Right forelimb (tissue), 1 donor: ENCODE results near the gene OR10A4.
"Not testable (repeated sequence)": the region's sequence is repeated elsewhere in the genome, so short reads cannot be mapped to it uniquely, and the experiment has no call there.

Experiments
- DNase-seq: peaks from one replicate; pipeline ENCODE4 v3.0.0-alpha.2; 2018

Gene OR10A4, protein sequence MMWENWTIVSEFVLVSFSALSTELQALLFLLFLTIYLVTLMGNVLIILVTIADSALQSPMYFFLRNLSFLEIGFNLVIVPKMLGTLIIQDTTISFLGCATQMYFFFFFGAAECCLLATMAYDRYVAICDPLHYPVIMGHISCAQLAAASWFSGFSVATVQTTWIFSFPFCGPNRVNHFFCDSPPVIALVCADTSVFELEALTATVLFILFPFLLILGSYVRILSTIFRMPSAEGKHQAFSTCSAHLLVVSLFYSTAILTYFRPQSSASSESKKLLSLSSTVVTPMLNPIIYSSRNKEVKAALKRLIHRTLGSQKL

DNA sequence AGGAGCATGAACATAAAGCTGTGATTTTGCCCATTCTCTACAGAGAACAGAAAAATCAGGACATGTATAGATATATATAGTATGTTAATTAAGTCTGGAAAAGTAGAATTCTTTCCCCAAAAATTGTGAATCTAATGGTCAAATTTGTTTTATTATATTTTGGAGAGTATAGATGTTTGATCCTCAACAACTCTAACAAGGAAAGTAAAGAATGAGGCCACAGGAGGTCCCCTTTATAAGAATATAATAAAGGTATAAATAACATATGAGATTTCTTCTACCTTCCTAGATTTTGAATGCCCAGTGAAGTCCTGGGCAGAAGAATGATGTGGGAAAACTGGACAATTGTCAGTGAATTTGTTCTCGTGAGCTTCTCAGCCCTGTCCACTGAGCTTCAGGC lies at the start of gene OR10A4:
TSS of gene OR10A4 (plus strand) at position 301 of the 400 bp plus-strand sequence. CDS start at position 324, 23 bp downstream.
- DNase-seq = no peak

DNA sequence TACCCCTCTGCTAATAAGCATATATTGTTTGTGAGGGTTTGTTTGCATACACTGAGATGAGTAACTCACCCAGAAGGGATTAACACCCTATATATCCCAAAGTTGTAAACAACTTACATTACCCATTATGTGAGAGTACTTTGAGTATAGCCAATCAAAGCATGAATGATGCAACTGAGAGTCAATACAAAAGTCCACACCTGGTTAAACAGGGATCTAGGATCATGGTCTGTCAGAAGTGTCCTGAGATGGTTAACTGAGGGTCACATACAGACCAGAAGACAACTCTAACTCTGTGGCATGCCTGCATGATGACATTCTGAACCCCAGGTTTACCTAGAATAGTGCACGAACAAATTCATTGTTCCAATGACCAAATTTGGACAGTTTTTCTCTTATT lies 48.3 kb upstream of the OR10A4 start:
- DNase-seq = no peak

DNA sequence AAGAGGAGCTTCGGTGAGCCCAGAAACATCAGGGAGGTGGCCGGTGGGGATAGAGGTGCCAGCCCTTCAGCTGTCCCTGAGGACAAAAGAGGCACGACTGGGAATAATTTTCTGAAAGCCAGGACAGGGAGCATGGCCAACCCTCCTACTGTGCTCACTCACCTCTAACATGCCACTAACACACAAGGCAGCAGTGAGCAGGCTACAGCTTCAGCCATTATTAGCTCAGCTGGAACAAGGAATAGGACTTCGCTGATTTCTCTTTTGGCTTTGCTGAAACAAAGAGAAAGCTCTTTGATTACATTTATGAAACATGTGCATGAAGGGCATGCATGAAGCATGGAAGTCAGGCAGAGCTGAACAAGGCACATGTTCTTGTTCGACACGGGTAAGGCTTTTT lies 43.1 kb upstream of the OR10A4 start:
- DNase-seq = no peak

DNA sequence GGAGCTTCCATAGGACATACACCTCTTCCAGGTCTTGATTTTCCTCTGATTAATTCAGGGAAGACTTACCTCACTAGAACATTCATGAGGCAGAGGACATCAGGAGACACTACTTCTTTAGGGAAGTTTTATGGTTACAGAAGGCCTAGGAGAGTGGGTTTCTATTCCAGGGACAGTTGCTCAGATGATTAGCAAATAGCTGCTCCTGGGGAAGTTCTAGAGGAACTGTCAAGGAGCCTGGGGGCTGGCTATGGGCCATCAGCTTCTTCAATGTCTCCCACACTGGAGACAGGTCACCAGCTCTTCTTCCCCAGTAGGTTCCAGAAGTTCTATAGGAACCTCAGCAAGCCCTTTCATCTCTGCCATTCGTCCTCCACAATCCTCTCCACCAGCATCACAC lies 42.4 kb upstream of the OR10A4 start:
- DNase-seq = no peak

DNA sequence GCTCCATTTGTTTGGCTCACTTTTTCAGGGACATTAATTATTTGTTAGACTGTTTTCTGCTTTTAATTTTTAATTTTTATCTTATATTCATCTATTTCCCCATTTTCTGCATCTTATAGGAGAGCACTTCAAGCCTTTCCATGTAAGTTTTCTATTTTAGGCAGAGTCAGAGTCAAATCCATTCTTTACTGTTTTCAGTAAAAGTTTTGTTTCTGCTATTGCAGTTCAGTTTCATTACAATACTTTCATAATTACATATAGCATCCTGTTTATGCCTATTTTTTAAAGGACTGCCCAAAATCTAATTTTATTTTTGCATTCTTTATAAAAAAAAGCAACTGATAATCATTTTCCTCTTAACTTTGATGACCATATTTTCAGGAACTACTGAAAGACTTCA lies 34.7 kb upstream of the OR10A4 start:
- DNase-seq = no peak

DNA sequence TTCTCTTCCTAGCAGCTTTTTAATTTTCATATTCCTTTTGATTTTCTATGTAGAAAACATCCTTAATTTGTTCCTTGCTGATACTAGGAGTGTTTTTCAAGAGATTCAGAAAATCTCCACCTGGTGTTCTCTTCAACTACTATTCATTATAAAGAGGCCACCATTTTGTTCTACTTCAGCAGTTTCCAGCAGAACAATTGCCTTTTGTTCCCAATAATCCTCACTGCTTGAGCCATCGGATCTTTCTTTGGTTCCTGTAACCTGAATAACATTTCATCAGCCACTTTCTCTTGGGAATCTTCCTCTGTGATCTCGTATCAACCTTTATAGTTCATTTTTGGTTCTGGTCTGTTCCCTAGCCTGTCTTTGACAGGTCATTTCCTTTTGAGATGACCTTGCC lies 32.8 kb upstream of the OR10A4 start:
- no peak for DNase-seq

DNA sequence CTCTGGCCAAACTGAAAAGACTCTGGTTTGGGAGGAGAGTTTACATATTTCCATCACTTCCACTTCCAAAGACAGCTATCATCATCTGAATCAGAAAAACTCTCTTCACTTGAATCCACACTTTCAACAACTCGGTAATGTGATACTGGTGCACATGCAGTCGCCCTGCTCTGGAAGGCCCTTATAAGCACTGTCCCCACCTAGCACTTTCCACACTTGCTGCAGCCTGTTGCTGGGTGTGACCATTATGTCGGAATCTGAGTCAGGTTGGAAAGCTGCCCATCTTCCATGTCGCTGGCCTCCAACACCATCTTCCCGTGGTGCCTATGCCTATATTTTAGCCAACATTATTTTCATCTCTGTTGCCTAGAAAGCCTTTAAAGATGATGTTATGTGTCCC lies 32.1 kb upstream of the OR10A4 start:
- no peak for DNase-seq

DNA sequence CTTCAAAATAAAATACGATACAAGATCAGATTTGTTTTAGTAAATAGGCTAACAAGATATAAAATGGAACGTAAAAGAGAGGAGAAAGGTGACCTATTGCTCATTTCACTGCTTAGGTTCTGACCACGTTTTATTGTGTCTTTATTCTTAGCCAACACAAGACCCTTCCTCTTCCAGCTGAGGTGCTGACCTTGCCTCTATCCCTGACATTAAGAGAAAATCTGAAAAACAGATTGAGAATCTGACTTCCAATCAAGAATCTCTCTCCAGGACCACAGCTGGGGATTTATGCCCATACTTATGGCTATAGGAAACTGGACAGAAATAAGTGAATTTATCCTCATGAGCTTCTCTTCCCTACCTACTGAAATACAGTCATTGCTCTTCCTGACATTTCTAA lies 31.0 kb upstream of the OR10A4 start, which contains the start of gene OR10A5:
TSS of gene OR10A5 (plus strand) at position 301 of the 400 bp plus-strand sequence. CDS start at position 301, 0 bp downstream.
- no peak for DNase-seq

DNA sequence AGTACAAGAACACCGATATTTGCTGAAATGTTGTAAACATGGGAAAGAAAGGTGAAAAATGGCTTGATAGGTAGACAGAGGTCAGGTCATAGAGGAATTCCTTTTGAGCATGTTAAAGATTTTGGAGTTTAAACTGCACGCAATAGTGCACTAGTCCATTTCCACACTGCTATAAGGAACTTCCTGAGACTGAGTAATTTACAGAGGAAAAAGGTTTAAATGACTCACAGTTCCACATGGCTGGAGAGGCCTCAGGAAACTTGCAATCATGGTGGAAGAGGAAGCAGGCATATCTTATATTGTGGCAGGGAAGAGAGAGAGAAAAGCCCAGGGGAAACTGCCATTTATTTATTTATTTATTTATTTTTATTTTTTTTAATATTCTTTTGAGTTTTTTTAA lies 25.9 kb upstream of the OR10A4 start:
- no peak for DNase-seq

DNA sequence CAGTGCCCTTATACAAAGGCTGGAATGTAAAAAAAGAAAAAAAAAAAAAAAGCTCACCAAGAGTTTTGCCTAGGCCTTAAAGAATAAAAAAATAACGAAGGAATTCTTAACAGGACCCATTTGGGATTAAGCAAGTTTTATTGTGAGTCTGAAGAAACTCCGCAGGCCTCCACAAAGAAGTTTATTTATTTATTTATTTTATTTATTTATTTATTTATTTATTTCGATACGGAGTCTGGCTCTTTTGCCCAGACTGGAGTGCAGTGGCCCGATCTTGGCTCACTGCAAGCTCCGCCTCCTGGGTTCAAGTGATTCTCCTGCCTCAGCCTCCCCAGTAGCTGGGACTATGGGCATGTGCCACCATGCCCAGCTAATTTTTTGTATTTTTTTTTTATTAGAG lies 21.6 kb upstream of the OR10A4 start:
- DNase-seq = not testable (repeated sequence)

DNA sequence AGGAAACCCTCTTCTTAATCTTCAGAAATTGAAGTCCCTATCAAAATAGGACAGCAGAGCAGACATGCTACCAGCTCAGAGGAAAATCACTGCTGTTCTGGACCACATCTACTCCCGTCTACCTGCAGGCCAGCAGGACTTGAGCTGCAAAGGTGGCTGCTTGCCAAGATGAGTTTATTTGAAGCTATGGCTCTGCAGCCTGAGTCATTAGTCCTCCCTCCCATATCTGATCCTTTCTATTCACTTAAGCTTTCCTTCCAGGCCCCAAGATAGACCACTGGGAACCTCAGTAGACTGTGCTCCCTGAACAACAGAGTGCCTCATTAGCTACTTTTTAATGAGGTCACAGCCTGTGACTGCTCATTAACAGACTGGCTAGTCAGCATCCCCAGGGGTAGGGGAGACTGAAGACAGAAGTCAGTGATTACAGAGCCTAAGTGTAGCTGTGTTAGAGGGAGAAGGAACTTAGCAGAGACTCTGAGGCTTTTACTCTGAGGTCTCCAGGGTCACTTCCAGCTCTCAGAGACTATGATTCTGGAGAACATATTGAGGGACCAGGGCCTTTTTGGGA lies 20.4 kb upstream of the OR10A4 start:
- no peak for DNase-seq

DNA sequence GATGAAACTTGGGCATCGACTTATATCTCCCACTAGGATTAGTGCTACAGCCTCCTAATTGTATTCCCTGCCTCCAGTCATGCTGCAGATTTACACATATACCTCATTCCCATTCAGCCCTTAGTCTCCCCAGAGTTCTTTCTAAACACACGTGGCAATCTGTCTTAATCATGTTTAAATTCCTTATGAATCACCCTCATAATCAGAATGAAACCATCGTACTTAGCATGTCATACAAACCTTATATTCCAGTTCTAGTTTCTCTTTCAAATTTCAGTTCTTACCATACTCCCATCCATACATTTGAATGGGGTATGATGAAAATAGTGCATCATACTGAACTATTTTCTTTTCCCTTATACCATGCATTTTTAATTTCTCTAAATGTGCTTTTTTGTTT lies 19.6 kb upstream of the OR10A4 start:
- DNase-seq = no peak

DNA sequence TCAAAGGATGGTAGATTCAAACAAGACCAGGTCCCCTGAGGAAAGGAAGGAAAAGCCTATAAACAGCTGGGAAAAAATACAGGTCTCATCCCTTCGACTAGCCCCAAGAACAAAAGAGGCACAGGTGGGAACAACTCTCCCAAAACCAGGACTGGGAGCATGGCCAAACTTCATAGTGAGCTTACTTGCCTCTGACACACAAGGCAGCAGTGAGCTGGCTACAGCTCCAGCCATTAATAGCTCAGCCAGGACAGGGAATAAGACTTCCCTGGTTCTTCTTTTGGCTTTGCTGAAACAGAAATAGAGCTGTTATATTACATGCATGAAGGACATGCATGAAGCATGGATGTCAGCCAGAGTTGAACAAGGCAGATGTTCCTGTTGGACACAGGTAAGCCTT lies 13.5 kb upstream of the OR10A4 start, which contains the start of gene OR10A2:
TSS of gene OR10A2 (plus strand) at position 97 of the 400 bp plus-strand sequence. CDS start 6,698 bp downstream, outside the sequence.
- DNase-seq = no peak

DNA sequence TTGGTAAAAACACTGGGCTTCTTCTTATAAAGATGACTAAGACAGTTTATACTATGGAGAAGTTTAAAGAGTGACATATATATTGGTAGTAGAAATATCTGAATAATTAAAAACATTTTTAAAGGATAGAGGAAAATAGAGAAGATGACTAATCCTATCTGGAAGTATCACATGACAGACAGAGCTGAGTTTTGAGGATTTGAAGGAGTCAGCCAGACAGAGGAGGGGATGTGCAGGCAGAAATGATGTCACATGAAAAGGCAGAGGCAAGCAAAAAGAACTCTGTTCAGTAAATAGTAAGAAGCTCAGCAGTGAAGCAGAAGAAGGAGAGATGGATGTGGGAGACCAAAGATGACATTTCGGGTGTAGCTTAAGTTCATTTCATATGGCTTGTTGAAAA lies 12.0 kb upstream of the OR10A4 start:
- DNase-seq = no peak

DNA sequence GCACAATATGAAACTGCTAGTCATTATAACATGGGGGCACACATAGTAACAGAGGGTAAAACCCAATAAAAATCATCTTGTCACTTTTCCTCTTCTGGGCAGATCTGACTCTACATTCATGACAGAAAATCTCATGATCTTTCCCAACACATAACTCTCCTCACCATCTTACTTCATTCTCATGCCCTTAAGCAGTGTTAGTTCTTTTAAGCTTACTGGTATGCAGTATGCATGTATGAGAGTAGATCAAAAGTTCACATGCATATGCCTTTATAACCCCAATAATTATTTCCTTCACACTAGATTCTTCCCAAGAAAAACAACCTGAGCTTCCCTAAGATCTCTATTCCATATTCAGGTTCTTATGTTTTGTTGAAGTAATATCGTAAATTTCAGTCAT lies 5.1 kb upstream of the OR10A4 start:
- DNase-seq = no peak

DNA sequence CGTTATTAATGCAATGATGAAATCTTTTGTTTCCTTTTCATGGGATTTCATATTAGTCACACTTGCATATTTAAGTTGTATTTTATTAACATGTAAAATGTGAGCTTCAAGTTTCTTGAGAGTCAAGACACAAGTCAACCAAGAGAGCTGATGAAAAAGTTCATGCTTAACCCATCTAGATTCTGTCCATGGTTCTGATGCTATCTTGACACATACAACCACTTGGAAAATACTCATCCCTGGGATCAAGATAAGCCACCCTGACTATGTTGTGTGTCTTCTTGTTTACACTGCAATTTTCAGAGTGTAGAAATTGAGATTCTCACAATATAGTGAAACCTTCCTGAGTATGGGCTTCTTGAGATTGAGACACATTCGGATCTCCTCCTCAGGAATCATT lies 664 bp upstream of the OR10A4 start:
- no peak for DNase-seq

DNA sequence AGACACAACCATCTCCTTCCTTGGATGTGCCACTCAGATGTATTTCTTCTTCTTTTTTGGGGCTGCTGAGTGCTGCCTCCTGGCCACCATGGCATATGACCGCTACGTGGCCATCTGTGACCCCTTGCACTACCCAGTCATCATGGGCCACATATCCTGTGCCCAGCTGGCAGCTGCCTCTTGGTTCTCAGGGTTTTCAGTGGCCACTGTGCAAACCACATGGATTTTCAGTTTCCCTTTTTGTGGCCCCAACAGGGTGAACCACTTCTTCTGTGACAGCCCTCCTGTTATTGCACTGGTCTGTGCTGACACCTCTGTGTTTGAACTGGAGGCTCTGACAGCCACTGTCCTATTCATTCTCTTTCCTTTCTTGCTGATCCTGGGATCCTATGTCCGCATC lies 489 bp downstream of the OR10A4 start:
- DNase-seq = no peak

DNA sequence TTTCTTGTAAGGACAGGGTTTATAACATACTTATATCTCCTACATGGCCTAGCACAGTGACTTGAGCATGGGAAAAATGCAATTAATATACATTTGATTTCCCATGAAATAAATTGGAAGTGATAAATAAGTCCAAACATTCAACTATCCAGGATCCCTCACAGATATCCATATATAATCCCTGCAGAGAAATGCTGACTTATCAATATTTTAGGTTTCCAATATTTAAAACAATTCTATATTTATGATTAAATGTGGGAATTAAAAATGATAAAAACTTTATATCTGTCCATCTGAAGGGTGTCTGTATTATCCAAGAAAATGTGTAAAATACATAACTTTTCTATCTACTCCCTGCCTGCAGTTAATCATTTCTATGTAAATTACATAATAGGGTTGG lies 6.3 kb downstream of the OR10A4 start:
- DNase-seq = no peak

DNA sequence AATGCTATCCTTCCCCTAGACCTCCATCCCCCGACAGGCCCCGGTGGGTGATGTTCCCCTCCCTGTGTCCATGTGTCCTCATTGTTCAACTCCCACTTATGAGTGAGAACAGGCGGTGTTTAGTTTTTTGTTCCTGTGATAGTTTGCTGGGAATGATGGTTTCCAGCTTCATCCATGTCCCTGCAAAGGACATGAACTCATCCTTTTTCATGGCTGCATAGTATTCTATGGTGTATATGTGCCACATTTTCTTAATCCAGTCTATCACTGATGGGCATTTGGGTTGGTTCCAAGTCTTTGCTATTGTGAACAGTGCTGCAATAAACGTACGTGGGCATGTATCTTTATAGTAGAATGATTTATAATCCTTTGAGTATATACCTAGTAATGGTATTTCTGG lies 11.3 kb downstream of the OR10A4 start:
- not testable (repeated sequence) for DNase-seq

DNA sequence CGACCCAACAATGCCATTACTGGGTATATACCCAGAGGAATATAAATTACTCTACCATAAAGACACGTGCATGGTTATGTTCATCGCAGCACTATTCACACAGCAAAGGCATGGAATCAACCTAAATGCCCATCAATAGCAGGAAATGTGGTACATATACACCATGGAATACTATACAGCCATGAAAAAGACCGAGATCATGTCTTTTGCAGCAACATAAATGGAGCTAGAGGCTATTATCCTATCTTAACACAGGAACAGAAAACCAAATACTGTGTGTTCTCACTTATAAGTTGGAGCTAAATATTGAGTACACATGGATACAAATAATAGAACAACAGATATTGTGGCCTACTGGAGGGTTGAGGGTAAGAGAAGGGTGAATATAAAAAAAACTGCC lies 12.4 kb downstream of the OR10A4 start:
- DNase-seq = no peak

DNA sequence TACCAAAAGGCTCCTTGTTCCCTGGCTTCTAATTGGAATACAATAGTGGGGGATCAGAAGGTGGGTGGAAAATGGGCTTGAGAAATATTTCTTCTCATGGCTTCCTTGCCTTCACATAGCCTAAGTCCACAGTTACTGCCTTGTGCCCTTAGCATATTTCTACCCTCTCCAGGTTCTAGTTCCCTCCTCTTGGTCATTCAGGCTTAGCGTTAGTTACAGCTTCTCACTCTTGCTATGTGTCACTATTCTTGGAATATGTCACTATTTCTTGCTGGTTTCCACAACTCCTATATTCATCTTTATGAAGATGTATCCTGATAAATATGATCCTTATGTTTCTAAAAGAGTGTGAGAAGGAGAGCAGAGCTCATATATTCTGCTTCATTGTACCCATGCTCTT lies 13.4 kb downstream of the OR10A4 start:
- DNase-seq = no peak

DNA sequence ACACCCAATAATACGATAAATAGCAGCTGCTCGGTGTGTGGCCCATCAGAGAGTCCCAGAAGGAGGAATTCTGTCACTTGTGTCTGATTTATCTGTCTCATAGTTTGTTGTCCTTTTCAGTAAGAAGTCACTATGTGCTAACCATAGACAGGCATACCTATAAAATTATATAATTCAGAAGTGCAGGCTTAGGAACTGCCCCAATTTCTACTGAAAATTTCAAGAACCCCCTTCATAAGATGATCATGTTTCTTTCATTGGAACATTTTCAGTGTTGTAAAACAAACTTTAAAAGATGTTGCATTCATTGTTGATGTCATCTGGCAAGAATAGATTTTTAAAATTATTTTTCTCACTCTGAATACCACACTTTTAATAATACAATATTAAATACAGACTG lies 16.0 kb downstream of the OR10A4 start, which contains the start of gene OR2D2:
TSS of gene OR2D2 (minus strand) at position 101 of the 400 bp plus-strand sequence. CDS start at position 101, 0 bp downstream.
- DNase-seq = no peak

DNA sequence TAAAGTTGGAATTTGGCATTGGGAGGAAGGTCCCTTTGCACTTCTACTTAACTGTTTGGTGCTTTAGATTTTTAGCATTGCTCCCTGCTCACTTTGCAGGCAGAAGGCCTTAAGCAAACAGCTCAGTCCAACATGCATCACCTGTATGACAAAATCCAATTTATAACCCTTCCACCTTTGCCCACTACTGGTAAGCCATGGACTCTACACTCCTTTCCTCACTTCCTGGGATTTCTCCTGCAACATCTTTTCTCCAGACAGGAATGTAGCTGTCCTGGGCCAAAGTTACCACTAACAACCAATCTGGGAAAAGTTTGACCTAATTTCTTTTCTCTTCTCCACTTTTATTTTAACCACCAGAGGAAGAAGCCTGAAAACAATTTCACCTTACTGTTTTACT lies 17.7 kb downstream of the OR10A4 start:
- DNase-seq = no peak

DNA sequence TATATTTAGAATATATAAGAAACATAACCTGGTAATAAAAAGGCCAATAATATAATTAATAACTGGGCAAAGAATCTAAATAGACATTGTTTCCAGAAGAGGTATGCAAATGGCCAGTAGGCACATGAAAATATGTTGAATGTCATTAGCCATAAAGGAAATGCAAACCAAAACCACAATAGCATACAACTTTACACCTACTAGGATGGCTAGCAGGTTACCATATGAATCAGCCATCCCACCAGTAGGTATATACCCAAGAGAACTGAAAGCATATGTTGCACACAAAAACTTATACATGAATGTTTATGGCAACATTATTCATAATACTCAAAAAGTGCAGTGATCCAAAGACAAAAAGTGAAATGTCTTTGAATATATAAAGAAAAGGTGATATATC lies 18.6 kb downstream of the OR10A4 start:
- DNase-seq = no peak

DNA sequence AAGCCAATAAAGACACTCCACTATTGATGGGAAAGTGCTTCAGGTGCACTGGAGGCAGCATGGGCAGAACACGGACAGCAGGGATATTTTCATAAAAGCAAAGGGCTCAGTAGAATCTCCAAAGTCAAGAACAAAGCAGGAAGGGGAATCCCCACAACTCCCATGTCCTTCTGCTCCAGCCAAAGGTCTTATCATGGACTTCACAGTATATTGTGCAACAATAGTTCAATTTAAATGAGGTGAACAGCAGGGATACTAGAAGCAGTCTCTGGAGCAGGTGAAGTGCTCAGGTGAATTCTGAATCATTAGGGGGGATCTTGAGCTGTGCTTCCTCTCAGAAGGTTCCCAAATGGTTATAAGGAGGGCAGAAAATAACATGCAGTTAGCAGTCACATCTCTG lies 22.5 kb downstream of the OR10A4 start:
- DNase-seq = no peak
